C4-2B (cell line): ENCODE measurements around the gene BAZ1B.

Experiments used
- H3K27ac ChIP-seq: fragments of 450-650 bp; 2 replicates; pipeline ENCODE4 v1.5.1; 2017
- ZFX ChIP-seq: fragments of 450-650 bp; IDR thresholded peaks from 2 replicates; pipeline ENCODE4 v1.6.1; 2017
- TF ChIP-seq, protein P1 (sequence below): fragments of 450-650 bp; conservative IDR thresholded peaks from 2 replicates; pipeline ENCODE4 v1.5.1; 2017; ENCODE audit warnings: mild to moderate bottlenecking

BAZ1B gene

DNA sequence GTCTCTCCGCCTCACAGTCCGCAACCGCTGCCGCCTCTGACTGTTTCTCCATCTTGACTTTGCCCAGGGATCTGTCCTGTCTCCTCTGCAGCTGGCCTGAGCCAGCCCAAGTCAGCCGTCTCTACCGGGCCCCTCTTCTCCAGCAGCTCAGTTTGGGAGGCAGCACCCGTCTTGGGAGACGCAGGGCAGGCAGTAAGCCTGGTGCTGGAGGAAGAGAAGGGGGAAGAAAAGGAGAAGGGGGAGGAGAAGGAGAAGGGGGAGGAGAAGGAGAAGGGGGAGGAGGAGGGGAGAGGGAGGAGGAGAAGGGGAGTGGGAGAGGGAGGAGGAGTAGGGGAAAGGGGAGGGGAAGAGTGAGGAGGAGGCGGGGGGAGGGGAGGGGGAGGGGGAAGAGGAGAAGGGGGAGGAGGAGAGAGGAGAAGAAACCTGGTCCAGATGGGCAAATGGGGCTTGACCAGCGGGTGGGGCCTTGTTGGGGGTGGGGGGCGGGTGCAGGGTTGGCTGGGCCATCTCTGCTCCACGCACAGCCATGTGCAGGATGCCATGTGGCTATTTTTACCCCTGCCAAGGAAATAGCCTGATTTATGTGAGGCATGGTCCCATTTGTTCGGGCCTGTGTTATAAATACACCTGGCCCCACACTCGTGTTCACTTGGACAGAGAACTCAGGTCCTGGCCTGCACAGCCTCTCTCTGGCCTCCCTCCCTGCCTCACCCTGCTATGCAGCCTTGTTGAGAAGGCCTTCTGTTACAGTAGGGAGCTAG lies 124.4 kb downstream of the BAZ1B start:
- TF ChIP-seq ZFX: no peak
- TF ChIP-seq, protein P1, sequence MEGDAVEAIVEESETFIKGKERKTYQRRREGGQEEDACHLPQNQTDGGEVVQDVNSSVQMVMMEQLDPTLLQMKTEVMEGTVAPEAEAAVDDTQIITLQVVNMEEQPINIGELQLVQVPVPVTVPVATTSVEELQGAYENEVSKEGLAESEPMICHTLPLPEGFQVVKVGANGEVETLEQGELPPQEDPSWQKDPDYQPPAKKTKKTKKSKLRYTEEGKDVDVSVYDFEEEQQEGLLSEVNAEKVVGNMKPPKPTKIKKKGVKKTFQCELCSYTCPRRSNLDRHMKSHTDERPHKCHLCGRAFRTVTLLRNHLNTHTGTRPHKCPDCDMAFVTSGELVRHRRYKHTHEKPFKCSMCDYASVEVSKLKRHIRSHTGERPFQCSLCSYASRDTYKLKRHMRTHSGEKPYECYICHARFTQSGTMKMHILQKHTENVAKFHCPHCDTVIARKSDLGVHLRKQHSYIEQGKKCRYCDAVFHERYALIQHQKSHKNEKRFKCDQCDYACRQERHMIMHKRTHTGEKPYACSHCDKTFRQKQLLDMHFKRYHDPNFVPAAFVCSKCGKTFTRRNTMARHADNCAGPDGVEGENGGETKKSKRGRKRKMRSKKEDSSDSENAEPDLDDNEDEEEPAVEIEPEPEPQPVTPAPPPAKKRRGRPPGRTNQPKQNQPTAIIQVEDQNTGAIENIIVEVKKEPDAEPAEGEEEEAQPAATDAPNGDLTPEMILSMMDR: no peak
- H3K27ac ChIP-seq: no peak overlapping the region

DNA sequence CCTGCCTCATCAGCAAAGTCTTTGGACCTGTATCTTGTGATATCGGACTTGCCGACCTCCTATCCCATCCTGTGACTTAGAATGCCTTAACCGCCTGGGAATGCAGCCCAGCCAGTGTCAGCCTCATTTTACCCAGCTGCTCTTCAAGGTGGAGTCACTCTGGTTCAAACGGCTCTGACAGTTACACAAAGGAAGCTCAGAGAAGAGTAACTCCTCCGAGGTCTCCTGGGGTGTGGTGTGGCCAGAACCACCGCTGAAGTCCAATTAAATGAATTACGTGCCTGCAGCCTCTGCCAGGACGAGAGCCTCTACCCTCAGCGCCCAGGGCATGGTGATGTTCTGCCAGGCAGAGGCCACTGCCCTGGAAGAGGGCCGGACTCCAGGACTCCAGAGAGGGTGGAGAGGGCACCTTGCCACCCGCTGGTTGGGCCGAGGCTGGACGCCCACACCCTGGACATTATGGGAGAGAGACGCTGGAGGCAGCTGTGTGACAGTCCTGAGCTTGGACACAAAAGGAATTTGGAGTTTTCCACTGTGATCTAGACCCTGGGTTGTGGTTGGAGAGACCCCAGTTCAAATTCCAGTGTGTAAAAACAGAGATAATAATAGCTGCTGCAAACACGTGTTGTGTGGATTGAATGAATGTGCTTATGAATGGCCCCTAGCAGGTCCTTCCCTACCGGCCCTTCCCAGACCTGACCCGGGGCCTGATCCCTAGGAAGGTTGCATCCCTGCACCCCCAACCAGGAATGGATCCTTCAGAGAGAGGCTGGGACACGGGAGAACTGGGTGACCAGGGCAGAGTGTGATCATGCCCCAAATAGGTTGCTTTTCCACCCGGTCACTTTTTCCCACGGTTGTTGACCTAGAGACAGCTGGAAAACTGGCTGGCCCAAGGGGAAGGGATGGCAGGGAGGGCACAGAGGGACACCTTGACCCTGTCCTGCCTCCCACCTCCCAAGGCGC lies 126.3 kb downstream of the BAZ1B start:
- H3K27ac ChIP-seq: no peak overlapping the region
- TF ChIP-seq ZFX: no peak
- TF ChIP-seq, protein P1: no peak

DNA sequence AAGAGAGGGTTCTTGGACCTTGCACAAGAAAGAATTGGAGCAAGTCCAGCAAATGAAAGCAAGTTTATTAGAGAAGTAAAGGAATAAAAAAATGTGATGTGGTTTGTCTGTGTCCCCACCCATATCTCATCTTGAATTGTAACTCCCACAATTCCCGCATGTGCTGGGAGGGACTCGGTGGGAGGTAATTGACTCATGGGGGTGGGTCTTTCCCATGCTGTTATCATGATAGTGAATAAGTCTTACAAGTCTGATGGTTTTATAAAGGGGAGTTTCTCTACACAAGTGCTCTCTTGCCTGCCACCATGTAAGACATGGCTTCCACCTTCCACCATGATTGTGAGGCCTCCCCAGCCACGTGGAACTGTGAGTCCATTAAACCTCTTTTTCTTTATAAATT lies 127.7 kb downstream of the BAZ1B start:
- no peak overlapping the region for H3K27ac ChIP-seq
- TF ChIP-seq ZFX: no peak
- TF ChIP-seq, protein P1: no peak

DNA sequence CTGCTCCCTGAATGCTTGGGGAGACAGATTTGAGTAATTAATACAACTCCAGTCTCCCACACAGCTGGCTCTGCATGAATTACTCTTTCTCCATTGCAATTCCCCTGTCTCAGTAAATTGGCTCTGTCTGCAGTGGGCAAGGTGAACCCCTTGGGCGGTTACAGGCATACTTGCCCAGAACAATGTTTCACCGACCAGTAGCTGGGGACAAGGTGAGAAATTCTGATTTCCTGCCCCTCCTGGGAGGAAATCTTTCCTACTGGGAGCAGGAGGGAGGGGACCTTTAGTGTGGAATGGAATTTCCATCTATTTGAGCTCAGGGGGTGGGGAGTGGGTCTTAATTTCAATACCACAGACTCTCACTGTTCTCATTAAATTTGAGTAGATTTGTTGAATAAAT lies 130.7 kb downstream of the BAZ1B start:
- no peak for TF ChIP-seq ZFX
- TF ChIP-seq, protein P1: no peak
- H3K27ac ChIP-seq: no peak overlapping the region
